CD4-positive, alpha-beta T cell treated with Interleukin-6 at 100 ng/mL for 8 hours (primary cell): ENCODE data around the gene ZFR.
"Not testable (repeated sequence)": the region's sequence is repeated elsewhere in the genome, so short reads cannot be mapped to it uniquely, and the experiment has no call there.

ENCODE experiments used
- DNase-seq: peaks from one replicate; pipeline ENCODE4 v3.0.0-alpha.2; 2020; ENCODE audit warnings: mixed read lengths, low spot score

The ZFR gene

GRCh38 chr5:32450952-32451351 is 6.4 kb upstream of the ZFR start:
- DNase-seq, result no peak

DNA sequence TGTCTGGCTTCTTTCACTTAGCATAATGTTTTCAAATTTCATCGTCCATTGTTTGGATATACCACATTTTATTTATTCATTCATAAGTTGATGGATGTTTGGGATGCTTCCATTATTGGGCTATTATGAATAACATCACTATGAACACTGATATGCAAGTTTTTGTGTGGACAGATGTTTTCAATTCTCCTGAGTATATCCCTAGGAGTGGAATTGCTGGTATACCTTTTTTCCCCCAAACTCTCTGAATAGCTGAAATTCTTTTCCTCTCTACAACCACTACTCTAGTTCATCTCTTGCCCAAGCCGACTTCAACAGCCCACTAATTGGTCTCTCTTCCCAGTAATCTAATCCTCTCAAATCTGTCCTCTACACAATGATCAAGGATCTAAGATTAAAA is 4.7 kb upstream of the ZFR start:
- DNase-seq, result no peak

DNA sequence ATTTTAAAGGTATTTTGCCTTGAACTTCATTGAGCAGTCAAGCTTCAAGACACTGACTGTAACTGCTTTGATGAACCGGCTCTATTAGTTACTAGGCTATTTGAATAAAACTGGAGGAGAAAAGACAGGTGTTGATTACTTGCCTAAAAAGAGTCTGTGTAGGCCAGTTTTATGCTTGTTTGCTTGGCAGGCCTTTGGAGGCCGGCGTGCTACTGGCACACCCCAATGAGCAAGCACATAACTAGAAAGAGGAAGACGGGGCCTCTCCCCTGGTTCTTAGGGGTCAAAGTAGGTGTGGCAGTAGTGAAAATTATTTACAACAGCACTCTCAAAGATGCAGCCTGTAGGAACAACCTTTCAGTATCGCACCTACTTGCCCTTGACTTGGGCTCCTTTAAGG is 2.1 kb upstream of the ZFR start:
- DNase-seq, result no peak

DNA sequence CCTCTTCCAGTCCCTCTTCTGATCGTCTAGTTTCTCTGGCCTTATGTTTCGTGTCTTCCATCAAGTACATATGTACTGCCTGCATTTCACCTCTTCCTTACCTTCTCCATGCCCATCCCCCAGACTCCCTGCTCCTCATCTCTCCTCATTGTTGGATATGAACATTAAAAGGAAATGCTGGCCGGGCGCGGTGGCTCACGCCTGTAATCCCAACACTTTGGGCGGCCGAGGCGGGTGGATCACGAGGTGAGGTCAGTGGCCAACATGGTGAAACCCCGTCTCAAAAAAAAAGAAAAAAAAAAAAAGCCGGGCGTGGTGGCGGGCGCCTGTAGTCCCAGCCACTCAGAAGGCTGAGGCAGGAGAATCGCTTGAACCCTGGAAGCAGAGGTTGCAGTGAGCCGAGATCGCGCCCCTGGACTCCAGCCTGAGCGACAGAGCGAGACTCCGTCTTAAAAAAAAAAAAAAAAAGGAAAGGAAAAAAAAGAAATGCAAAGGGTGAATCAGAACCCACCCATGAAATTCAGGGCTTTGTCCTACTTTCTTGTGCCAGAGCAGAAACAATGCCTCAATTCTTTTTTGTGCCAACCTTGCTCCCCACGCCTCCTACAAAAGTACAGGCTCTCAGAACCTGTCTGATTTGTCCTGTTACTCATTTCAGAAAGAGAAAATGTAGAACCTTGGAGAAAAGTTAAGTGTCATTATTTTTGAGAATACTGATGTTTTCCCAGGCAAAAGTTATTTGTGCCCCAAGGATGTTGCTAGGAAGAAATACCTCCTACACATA is 1.5 kb upstream of the ZFR start:
- no peak for DNase-seq

DNA sequence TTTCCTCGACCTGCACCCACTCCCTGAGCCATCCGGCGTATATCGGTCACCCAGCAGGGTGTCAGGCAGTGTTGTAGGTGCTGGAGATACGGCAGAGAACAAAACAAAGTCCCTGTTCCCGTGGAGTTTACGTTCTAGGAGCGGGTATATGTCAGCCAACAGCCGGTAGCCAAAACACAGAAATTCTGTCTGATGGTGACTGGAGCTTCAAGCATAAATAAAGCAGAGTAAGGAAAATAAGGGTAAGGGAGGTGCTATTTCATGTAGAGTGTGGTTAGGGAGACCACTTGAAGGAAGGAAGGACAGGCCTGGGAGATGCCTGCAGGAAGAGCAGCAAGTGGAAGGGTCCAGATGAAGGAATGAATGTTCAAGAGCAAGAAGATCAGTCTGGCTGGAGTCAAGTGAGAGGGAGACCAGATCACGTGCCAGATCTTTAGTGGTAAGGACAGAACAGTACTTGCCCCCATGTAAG is 783 bp upstream of the ZFR start:
- DNase-seq, result no peak

- peak; percentile 16 for DNase-seq
Measured at GRCh38 chr5:32443541-32444430, 754 bp downstream of the ZFR start.

- no peak for DNase-seq
Measured at GRCh38 chr5:32443145-32443540, 1.4 kb downstream of the ZFR start.

DNA sequence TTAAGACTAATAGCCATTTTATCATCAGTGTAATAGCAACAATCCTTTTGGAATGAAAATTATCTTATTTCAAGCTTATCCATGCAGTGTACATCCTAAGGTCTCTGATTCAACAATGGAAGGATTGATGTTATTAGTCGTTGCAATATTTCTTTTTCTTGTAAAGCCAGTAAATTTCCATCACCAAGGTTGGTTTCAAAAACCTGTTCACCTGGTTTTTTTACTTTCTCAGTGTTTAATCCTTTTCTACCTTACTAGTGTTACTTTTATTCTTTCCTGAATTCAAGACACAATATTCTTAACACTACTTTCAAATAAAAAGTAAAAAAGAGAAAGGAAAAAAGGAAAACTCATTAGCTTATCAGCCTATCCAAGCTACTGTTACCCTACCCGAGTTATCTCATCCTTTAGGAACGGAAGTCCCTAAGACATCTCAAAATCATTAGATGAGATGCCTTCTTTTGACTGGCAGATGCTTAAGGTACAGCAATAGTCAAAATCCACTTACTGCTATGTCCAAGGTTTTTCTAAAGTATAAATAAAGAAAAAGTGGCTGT is 5.4 kb downstream of the ZFR start:
- DNase-seq, result no peak

DNA sequence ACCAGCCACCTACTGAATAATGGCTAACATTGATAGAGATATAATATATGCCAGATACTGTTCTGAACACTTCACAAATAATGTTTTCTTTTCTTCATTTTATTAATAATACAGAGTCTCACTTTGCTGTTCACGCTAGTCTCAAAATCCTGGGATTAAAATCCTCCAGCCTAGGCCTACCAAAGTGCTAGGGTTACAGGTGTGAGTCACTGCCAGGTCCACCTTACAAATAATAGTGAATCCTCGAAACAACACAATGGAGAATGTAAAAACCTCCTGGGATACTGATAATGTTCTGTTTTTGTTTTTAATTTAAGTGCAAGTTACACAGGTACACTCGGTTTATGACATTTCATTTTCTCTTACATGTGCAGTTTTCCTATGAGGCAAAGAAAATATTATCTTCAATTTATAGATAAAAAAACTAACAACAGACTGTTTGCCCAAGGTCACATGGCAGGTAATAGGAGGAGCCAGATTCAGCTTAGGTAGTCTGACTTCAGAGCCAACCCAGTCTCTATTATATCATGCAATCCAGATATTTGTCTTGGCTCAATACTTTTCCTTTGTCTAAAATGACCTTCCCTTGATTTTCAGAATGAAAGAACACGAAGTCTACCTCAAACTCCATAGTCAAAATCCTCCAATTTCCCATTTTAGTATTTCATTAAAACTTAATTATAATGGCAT is 7.8 kb downstream of the ZFR start:
- DNase-seq, result no peak

DNA sequence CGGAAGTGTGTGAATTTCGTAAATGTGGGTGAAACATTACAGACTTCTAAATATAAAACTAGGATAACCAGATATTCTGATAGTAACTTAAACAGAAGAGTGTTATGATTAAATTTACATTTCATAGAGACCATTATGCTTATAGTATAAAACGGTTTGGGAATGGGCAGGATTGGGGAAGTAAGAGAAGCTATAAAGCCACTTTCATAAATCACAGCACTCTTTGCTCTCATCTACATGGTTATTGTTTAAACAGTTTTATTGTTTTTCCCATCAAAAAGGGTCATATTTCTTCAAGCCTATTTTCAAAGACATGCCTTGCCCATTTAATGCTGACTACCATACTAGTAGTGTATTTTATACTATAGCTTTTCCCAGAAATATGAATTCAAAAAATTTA is 9.2 kb downstream of the ZFR start:
- DNase-seq, result no peak

DNA sequence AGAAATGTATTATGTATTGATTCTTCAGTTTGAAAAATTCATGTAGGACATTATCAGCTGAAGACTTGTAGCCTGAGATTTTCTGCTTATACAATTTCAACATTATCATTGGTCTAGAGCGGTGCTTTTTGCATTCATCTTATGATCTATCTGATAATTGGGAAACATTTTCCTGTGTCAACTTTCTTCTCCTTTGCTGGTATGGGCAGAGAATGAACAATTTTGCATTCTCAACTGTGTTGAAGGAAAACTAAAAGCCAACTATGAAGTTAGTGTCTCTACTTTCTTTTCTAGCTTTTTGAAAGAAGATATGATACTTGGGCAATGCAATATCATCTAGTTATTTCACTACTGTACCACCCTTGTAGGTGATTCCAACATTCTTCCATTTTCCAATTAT is 10.3 kb downstream of the ZFR start:
- DNase-seq, result no peak

GRCh38 chr5:32432633-32433032 is 11.9 kb downstream of the ZFR start:
- no peak for DNase-seq

GRCh38 chr5:32430825-32431224 is 13.7 kb downstream of the ZFR start:
- not testable (repeated sequence) for DNase-seq

DNA sequence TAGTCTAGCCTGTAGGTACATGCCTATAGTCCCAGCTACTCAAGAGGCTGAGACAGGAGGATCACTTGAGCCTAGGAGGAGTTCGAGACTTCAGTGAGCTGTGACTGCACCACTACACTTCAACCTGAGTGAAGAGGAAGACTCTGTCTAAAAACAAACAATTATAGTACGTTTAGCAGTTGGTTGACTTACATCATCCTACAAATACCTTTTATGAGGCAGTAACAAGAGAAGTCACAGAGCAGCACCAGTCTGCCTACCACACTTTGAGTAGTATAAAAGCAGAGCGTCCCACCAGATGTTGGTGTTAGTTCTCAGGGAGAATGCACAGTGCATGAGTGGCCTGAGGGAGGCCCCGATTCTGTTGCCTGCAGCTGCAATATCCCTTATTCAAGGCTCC is 16.1 kb downstream of the ZFR start:
- no peak for DNase-seq

DNA sequence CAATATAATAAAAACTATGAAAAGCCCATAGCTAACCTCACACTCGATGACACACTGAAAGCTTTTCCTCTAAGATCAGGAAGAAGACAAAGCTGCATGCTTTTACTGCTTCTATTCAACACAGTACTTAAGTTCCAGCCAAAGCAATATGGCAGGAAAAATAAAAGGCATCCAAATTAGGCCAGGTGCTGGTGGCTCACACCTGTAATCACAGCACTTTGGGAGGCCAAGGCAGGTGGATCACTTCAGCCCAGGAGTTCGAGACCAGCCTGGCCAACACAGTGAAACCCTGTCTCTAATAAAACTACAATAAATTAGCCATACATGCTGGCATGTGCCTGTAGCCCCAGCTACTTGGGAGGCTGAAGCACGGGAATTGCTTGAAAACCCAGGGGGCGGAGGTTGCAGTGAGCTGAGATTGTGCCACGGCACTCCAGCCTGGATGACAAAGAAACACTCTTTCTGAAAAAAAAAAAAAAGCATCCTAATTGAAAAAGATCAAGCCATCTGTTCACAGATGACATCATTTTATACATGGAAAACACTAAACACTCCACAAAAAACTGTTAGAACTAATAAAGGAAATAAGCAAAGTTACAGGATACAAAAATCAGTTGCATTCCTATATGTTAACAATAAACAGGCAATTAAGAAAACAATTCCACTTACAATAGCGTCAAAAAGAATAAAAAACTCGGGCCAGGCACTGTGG is 17.9 kb downstream of the ZFR start:
- DNase-seq, result no peak

- no peak for DNase-seq
Measured at GRCh38 chr5:32422697-32423096, 21.8 kb downstream of the ZFR start.

GRCh38 chr5:32421075-32421474 is 23.5 kb downstream of the ZFR start:
- no peak for DNase-seq

DNA sequence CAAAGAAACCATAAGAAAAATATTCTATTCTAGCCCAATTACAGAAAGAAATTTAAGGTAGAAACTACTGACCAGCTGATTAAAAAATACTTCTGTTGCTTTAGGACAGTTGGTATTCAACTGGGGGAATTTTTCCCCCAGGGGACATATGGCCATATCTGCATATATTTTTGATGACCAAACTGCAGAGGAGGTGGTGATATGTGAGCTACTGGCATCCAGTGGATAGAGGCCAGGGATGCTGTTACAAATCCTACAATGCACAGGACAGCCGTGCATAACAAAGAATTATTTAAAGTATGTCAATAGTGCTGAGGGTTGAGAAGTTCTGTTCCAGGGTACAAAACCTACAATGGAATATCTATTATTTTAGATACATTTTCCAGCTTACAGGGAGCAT is 24.0 kb downstream of the ZFR start:
- DNase-seq, result no peak

DNA sequence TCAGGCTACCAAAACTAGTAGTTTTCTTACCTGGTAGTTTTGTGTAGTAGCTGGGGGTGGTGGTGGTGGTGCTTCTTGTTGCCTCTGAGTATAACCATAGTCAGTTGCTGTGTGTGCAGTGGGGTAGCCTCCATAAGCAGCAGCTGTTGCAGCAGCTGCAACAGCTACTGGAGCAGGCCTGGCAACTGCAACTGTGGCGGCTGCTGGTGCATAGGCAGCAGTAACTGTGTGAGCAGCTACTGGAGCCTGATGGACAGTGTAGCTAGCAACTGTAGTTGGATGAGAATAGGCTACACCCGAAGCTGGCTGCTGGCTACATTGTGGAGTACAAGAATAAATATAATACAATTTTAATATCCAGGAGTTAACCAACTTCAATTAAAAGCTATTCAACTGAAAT is 24.7 kb downstream of the ZFR start:
- no peak for DNase-seq

DNA sequence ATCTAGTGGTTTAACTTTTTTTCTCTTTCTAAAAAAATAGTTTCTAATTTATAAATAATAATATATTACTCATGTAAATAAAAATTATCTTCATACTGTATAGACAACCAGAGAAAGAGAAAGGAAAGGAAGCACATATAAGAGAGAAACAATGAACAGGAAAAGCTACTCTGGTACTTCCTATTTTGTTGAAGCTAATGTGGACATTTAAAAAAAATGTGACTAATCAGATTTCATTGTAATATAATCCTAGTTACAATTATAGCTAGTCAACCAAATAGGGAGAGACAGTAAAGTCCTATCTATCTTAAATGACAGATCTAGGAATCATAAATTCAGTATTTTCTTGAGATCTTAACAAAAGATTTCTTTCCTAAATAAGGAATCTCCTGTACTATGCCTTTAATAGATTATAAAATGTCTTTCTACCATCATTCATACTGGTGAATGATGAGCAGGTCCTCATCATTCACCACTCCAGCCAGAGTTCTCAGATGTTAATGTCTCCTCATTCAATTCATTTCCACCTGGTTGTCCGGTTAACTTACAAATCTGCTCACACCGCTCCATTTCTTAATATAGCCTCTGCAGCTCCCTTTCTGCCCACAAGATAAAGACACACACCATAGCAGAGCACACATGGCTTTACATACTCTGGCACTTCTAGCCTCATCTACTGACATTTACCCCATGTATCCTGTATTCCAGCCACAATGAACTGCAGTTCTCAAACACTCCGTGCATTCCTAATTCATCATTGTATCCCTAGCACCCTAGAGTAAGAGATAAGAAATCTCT is 30.9 kb downstream of the ZFR start:
- no peak for DNase-seq

- no peak for DNase-seq
Measured at GRCh38 chr5:32410630-32411029, 33.9 kb downstream of the ZFR start.
